ENCODE data around the gene CCR4. TPM values are rescaled to one million over a fixed set of nuclear protein-coding genes. Genes with fewer than 3 reads are reported as not detected.
A peak's percentile ranks its signal among the peaks of the same experiment; 100 is the strongest.

The CCR4 gene
- total RNA-seq, 3 donors from 2014 or later (not counting 1 experiment from before 2014, with no cell fraction given): 0.52 to 2.5 (median 1.4) TPM

DNA sequence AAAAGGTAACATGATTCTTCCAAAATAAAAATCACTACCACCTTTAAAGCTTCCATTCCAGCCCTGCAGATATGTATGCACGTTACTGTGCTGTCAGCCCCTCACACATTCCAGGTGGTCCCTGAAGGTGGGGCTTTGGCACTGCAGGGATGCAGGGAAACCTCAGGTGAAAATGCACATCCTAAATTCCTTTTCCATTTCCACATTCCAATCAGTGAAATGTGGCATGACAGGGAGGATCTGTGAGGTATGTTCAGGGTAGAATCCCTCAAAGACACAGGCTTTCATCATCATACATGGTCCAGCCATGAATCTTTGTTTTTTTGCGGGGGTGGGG lies 45.3 kb downstream of the CCR4 start:
- WGBS (ENCODE audit: insufficient coverage): 94% methylated on average over 2 of the region's 2 CpGs
- H3K4me1 ChIP-seq (ENCODE audit: control insufficient read depth, insufficient read depth, low read length): peaks cover 3% of the 10 kb centered on the region
- ATAC-seq: no peak

DNA sequence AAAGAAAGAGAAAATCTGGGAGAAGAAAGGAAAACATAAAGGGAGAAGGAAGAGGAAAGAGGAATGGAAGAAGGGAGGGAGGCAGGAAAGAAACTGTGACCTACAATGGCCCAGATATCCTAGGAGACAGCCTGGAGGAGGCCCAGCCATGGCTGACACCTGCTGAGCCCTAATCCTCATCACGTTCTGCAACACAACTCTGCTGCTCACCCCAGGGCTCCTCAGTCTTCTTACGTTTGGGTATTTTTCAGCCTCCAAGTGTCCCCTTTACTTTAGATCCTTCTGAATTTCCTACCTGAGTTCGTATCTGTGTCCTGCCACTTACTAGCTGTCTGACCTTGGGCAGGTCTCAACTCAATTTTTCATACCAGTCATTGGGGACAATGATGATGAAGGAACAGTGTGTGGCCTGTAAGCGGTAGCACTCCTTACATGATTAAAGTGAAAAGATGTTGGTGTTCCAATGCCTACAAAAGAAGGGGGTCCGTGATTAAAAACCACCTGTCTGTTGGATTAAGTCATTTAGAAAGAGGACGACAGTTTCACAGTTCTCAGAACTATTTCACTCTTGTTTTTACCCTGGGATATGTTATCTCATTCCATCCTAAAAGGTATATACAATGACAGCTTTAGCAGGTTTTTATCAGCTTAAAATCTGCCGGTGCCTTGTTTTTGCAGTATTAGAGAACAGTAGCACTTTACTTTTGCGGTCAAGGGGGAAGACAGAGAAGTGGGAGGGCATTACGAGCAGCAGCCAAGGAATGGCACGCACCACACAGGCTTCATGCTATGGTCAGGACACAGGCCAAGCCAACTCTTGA lies 47.4 kb downstream of the CCR4 start:
- Histone ChIP-seq H3K4me1 (ENCODE audit: control insufficient read depth, insufficient read depth, low read length) (no peaks in the 10 kb centered on the region), H3K36me3 (ENCODE audit: control insufficient read depth, insufficient read depth, low read length) (peaks cover 11% of the 10 kb centered on the region), H3K9me3 (ENCODE audit: control insufficient read depth, insufficient read depth, low read length) (no peaks in the 10 kb centered on the region), H3K27ac (ENCODE audit: low read length) (no peak overlapping the region), H3K27me3 (ENCODE audit: control insufficient read depth, insufficient read depth, low read length) (no peaks in the 10 kb centered on the region), H3K4me3 (ENCODE audit: low read length) (no peak overlapping the region)
- Mint-ChIP-seq H3K4me1 (peaks cover 0 to 10% of the 10 kb centered on the region in 2 donors), H3K9me3 (no peaks in the 10 kb centered on the region), H3K27ac (no peak overlapping the region), H3K36me3 (no peaks in the 10 kb centered on the region), H3K4me3 (no peak overlapping the region), H3K27me3 (ENCODE audit: low read depth in 2 of 2) (no peaks in the 10 kb centered on the region)
- ATAC-seq (no peak), DNase-seq (peak in 1 of 2 donors; percentile 29)
- TF ChIP-seq, protein P1, sequence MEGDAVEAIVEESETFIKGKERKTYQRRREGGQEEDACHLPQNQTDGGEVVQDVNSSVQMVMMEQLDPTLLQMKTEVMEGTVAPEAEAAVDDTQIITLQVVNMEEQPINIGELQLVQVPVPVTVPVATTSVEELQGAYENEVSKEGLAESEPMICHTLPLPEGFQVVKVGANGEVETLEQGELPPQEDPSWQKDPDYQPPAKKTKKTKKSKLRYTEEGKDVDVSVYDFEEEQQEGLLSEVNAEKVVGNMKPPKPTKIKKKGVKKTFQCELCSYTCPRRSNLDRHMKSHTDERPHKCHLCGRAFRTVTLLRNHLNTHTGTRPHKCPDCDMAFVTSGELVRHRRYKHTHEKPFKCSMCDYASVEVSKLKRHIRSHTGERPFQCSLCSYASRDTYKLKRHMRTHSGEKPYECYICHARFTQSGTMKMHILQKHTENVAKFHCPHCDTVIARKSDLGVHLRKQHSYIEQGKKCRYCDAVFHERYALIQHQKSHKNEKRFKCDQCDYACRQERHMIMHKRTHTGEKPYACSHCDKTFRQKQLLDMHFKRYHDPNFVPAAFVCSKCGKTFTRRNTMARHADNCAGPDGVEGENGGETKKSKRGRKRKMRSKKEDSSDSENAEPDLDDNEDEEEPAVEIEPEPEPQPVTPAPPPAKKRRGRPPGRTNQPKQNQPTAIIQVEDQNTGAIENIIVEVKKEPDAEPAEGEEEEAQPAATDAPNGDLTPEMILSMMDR (IDR thresholded peaks at IDR 0.05): no peak
- intact Hi-C loops (cut with micrococcal nuclease): no loop called here
- WGBS (ENCODE audit: insufficient coverage): 84% methylated on average over 9 of the region's 10 CpGs

More for the DNA sequence above, 45.3 kb downstream of the CCR4 start:
- Mint-ChIP-seq H3K27me3 (ENCODE audit: low read depth in 2 of 2) (no peaks in the 10 kb centered on the region), H3K36me3 (no peaks in the 10 kb centered on the region), H3K27ac (no peak overlapping the region), H3K4me1 (no peaks in the 10 kb centered on the region), H3K9me3 (no peaks in the 10 kb centered on the region), H3K4me3 (no peak overlapping the region)
- no peaks in the 10 kb centered on the region for H3K27me3 ChIP-seq (ENCODE audit: control insufficient read depth, insufficient read depth, low read length)
- H3K27ac ChIP-seq (ENCODE audit: low read length): no peak overlapping the region
- H3K36me3 ChIP-seq (ENCODE audit: control insufficient read depth, insufficient read depth, low read length): peaks cover 11% of the 10 kb centered on the region
- DNase-seq: no peak
- TF ChIP-seq, protein P1 (IDR thresholded peaks at IDR 0.05): no peak
- intact Hi-C loops (cut with micrococcal nuclease): no loop called here
- no peaks in the 10 kb centered on the region for H3K9me3 ChIP-seq (ENCODE audit: control insufficient read depth, insufficient read depth, low read length)
- no peak overlapping the region for H3K4me3 ChIP-seq (ENCODE audit: low read length)

DNA sequence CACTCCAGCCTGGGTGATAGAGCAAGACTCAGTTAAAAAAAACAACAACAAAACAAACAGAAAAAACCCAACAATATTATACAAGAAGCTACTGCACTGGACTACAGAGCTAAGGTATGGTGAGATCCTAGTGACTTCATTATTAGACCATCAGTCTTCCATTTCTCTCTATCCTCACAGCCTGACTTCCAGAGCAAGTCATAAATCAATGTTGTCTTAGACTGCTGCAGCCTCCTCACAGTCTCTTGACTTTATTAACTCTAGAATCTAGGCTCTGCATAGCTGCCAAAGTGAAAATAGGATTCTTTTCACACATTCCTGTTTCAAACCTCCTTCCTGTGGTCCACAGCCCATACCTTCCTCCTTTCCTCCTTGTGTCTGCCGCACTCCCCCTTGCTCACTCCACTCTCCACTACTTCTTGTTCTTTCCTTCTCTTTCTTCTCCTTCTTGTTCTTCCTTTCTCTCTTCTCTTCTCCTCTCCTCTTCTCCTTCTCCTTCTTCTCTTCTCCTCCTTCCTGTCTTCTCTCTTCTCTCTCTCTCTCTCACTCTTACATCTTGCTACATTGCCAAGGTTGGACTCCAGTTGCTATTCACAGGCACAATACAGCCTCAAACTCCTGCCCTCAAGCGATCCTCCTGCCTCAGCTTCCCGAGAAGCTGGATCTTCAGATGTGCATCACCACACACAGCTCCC lies 49.4 kb downstream of the CCR4 start:
- peaks cover 15% of the 10 kb centered on the region for H3K36me3 ChIP-seq (ENCODE audit: control insufficient read depth, insufficient read depth, low read length)
- no peaks in the 10 kb centered on the region for H3K27me3 ChIP-seq (ENCODE audit: control insufficient read depth, insufficient read depth, low read length)
- ATAC-seq (no peak), DNase-seq (no peak)
- intact Hi-C loops (cut with micrococcal nuclease): no loop called here
- no peaks in the 10 kb centered on the region for H3K9me3 ChIP-seq (ENCODE audit: control insufficient read depth, insufficient read depth, low read length)
- Mint-ChIP-seq H3K36me3 (no peaks in the 10 kb centered on the region), H3K4me1 (peaks cover 0 to 10% of the 10 kb centered on the region in 2 donors), H3K27me3 (ENCODE audit: low read depth in 2 of 2) (no peaks in the 10 kb centered on the region), H3K9me3 (no peaks in the 10 kb centered on the region), H3K27ac (no peak overlapping the region), H3K4me3 (no peak overlapping the region)
- 95% methylated on average over 3 of the region's 3 CpGs for WGBS (ENCODE audit: insufficient coverage)
- H3K4me3 ChIP-seq (ENCODE audit: low read length): no peak overlapping the region
- H3K27ac ChIP-seq (ENCODE audit: low read length): no peak overlapping the region
- no peaks in the 10 kb centered on the region for H3K4me1 ChIP-seq (ENCODE audit: control insufficient read depth, insufficient read depth, low read length)
- TF ChIP-seq, protein P1 (IDR thresholded peaks at IDR 0.05): no peak
